HepG2 (cell line): ENCODE data around the gene SLC22A7. TPM values are rescaled to one million over a fixed set of nuclear protein-coding genes. Genes with fewer than 3 reads are reported as not detected.
A peak's percentile ranks its signal among the peaks of the same experiment; 100 is the strongest.

Experiments
- BRCA1 ChIP-seq: sonication (generic); formaldehyde crosslinking; IDR thresholded peaks from 2 replicates; pipeline ENCODE4 v1.4.0; 2020; ENCODE audit warnings: missing genetic modification reagents
- CCDC6 ChIP-seq: sonication (generic); formaldehyde crosslinking; IDR thresholded peaks from 2 replicates; pipeline ENCODE4 v1.8.1; 2022; ENCODE audit warnings: mild to moderate bottlenecking, missing genetic modification reagents, moderate library complexity
- KDM6A ChIP-seq: IDR thresholded peaks from 2 replicates; pipeline ENCODE4 v1.6.1; 2016; ENCODE audit warnings: low read depth
- LCORL ChIP-seq, 2 experiments: fragments of 450-650 bp in 1 of 2; sonication (generic) in 1 of 2; formaldehyde crosslinking in 1 of 2; IDR thresholded peaks; 2 replicates each; pipeline versions ENCODE4 v1.5.0 to v1.6.1; 2017 to 2020; ENCODE audit warnings: antibody characterized with exemption in 1 of 2, missing genetic modification reagents in 1 of 2
- NCOR1 ChIP-seq: fragments of 200-600 bp; sonication (generic); IDR thresholded peaks from 2 replicates; pipeline ENCODE4 v1.7.0; 2017; ENCODE audit warnings: antibody characterized with exemption, low read length, borderline replicate concordance
- NR2F1 ChIP-seq, 2 experiments: fragments of 450-650 bp in 1 of 2; formaldehyde crosslinking in 1 of 2; IDR thresholded peaks; 2 replicates each; pipeline versions ENCODE4 v1.5.0 to v1.6.1; 2016 to 2020; ENCODE audit warnings: mild to moderate bottlenecking in 1 of 2, missing compliant biosample characterization in 1 of 2, missing genetic modification reagents in 1 of 2, moderate library complexity in 1 of 2
- NR2F6 ChIP-seq, 2 experiments: IDR thresholded peaks; 2 replicates each; pipeline ENCODE4 v1.6.1; 2016; ENCODE audit warnings: antibody characterized with exemption in 1 of 2, mild to moderate bottlenecking in 1 of 2
- POLR2AphosphoS5 ChIP-seq: IDR thresholded peaks from 2 replicates; pipeline ENCODE4 v1.6.1; 2012; ENCODE audit warnings: low read depth, low read length
- POLR2G ChIP-seq: fragments of 200-400 bp; formaldehyde crosslinking; IDR thresholded peaks from 2 replicates; pipeline ENCODE4 v1.6.1; 2018; ENCODE audit warnings: mild to moderate bottlenecking, low read depth, low read length, moderate library complexity
- SRY ChIP-seq: sonication (generic); formaldehyde crosslinking; IDR thresholded peaks from 2 replicates; pipeline ENCODE4 v1.8.0; 2022; ENCODE audit warnings: mild to moderate bottlenecking, missing genetic modification reagents
- XRCC5 ChIP-seq: fragments of 200-400 bp; formaldehyde crosslinking; optimal IDR thresholded peaks from 2 replicates; pipeline ENCODE3; 2017; ENCODE audit warnings: mild to moderate bottlenecking, low read length
- ZNF230 ChIP-seq: sonication (generic); formaldehyde crosslinking; IDR thresholded peaks from 2 replicates; pipeline ENCODE4 v1.4.0; 2020; ENCODE audit warnings: mild to moderate bottlenecking, missing genetic modification reagents
- ZNF335 ChIP-seq: sonication (generic); formaldehyde crosslinking; IDR thresholded peaks from 2 replicates; pipeline ENCODE4 v1.4.0; 2020; ENCODE audit warnings: missing genetic modification reagents
- ZNF549 ChIP-seq: sonication (generic); formaldehyde crosslinking; IDR thresholded peaks from 2 replicates; pipeline ENCODE4 v1.5.0; 2020; ENCODE audit warnings: missing genetic modification reagents
- ZNF550 ChIP-seq: sonication (generic); formaldehyde crosslinking; IDR thresholded peaks from 2 replicates; pipeline ENCODE4 v1.4.0; 2020; ENCODE audit warnings: mild to moderate bottlenecking, missing genetic modification reagents, borderline replicate concordance
- ZNF749 ChIP-seq: sonication (generic); formaldehyde crosslinking; IDR thresholded peaks from 2 replicates; pipeline ENCODE4 v1.8.0; 2022; ENCODE audit warnings: mild to moderate bottlenecking, missing genetic modification reagents, moderate library complexity, borderline replicate concordance
- ZNF782 ChIP-seq: sonication (generic); formaldehyde crosslinking; IDR thresholded peaks from 2 replicates; pipeline ENCODE4 v1.4.0; 2020; ENCODE audit warnings: missing genetic modification reagents, mild to moderate bottlenecking, borderline replicate concordance
- ZSCAN25 ChIP-seq: sonication (generic); formaldehyde crosslinking; IDR thresholded peaks from 2 replicates; pipeline ENCODE4 v1.8.0; 2022; ENCODE audit warnings: mild to moderate bottlenecking, missing genetic modification reagents
- polyA plus RNA-seq, 8 experiments: library from polyadenylated mRNA; depleted of rRNA in 3 of 8; stranded (reverse) in 7 of 8; unstranded in 1 of 8; fragments of >200 nt; fragmentation: Illumina TruSeq in 4 of 8; extraction: Trizol in 4 of 8; gene quantifications; 2 replicates each; pipeline versions ENCODE4 v1.2.1 to v1.2.3, GENCODE V29; 2011 to 2016; ENCODE audit warnings: low read depth in 4 of 8, missing spikeins in 1 of 8, mixed read lengths in 1 of 8; ENCODE audit not compliant: insufficient read depth in 1 of 8
- total RNA-seq, 5 experiments: library from RNA; depleted of rRNA; stranded (reverse); fragments of >200 nt; fragmentation: Illumina TruSeq; extraction: Trizol; gene quantifications; 2 replicates each; pipeline ENCODE4 v1.2.3, GENCODE V29; 2016; ENCODE audit warnings: low read depth in 1 of 5
- TF ChIP-seq, protein P1 (sequence below): sonication (generic); formaldehyde crosslinking; conservative IDR thresholded peaks from 2 replicates; pipeline ENCODE4 v1.8.0; 2022; ENCODE audit warnings: mild to moderate bottlenecking, moderate library complexity, missing genetic modification reagents
- TF ChIP-seq, protein P2 (sequence below): sonication (generic); formaldehyde crosslinking; IDR thresholded peaks from 2 replicates; pipeline ENCODE4 v1.4.0; 2020; ENCODE audit warnings: missing genetic modification reagents
- TF ChIP-seq, protein P3 (sequence below): sonication (generic); formaldehyde crosslinking; IDR thresholded peaks from 2 replicates; pipeline ENCODE4 v1.8.0; 2022; ENCODE audit warnings: low read depth, missing genetic modification reagents
- TF ChIP-seq, protein P4 (sequence below): sonication (generic); formaldehyde crosslinking; IDR thresholded peaks from 2 replicates; pipeline ENCODE4 v1.8.1; 2023; ENCODE audit warnings: mild to moderate bottlenecking, missing genetic modification reagents, borderline replicate concordance
- TF ChIP-seq, protein P5 (sequence below): sonication (generic); formaldehyde crosslinking; IDR thresholded peaks from 2 replicates; pipeline ENCODE4 v1.4.0; 2020; ENCODE audit warnings: low read depth, mild to moderate bottlenecking, missing genetic modification reagents

The SLC22A7 gene
- total and polyA plus RNA-seq, 2 of the 13 experiments (the other 11 are each of a cell fraction or from before 2014, with no cell fraction given) = 5.3 to 22.6 TPM

DNA sequence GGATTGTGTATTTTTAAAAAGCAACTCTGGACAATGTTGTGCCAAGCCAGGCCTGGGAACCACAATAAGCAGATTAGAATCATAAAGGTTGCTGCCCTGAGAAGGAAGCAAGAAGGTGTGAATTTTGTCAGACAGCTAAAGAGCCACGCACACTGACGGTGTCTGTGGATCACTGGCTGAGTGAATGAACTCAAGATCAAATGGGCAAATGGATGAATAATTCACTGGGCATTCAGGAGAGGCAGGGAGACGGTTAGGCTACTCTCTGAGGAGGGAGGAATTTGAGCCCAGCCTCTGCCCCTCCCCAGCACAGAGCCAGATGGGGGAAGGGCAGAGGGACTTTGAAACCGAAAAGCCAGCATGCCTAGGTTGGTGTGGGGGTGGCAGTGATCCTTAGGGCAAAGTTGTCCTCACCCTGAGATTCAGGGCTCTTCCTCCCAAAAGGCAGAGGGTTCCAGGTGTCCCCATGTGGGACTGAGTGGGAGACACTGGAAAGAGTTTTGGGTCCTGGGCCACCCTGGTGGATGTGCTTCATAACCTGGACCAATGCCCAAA lies 19.5 kb upstream of the SLC22A7 start (continued):
- TF ChIP-seq, protein P1, sequence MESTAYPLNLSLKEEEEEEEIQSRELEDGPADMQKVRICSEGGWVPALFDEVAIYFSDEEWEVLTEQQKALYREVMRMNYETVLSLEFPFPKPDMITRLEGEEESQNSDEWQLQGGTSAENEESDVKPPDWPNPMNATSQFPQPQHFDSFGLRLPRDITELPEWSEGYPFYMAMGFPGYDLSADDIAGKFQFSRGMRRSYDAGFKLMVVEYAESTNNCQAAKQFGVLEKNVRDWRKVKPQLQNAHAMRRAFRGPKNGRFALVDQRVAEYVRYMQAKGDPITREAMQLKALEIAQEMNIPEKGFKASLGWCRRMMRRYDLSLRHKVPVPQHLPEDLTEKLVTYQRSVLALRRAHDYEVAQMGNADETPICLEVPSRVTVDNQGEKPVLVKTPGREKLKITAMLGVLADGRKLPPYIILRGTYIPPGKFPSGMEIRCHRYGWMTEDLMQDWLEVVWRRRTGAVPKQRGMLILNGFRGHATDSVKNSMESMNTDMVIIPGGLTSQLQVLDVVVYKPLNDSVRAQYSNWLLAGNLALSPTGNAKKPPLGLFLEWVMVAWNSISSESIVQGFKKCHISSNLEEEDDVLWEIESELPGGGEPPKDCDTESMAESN (CRISPR knock-in tag) = 0 out of 2 replicates have a peak, but pooled peaks have one; percentile 28
- no peak for TF ChIP-seq ZSCAN25 (CRISPR knock-in tag)
- TF ChIP-seq, protein P2, sequence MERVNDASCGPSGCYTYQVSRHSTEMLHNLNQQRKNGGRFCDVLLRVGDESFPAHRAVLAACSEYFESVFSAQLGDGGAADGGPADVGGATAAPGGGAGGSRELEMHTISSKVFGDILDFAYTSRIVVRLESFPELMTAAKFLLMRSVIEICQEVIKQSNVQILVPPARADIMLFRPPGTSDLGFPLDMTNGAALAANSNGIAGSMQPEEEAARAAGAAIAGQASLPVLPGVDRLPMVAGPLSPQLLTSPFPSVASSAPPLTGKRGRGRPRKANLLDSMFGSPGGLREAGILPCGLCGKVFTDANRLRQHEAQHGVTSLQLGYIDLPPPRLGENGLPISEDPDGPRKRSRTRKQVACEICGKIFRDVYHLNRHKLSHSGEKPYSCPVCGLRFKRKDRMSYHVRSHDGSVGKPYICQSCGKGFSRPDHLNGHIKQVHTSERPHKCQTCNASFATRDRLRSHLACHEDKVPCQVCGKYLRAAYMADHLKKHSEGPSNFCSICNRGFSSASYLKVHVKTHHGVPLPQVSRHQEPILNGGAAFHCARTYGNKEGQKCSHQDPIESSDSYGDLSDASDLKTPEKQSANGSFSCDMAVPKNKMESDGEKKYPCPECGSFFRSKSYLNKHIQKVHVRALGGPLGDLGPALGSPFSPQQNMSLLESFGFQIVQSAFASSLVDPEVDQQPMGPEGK = peak; percentile 99
- no peak; the same call in 1 of the 2 replicates for TF ChIP-seq ZNF782 (CRISPR knock-in tag)
- TF ChIP-seq CCDC6 = no peak
- no peak for TF ChIP-seq ZNF549 (CRISPR knock-in tag)
- no peak for TF ChIP-seq ZNF550
- TF ChIP-seq, protein P3, sequence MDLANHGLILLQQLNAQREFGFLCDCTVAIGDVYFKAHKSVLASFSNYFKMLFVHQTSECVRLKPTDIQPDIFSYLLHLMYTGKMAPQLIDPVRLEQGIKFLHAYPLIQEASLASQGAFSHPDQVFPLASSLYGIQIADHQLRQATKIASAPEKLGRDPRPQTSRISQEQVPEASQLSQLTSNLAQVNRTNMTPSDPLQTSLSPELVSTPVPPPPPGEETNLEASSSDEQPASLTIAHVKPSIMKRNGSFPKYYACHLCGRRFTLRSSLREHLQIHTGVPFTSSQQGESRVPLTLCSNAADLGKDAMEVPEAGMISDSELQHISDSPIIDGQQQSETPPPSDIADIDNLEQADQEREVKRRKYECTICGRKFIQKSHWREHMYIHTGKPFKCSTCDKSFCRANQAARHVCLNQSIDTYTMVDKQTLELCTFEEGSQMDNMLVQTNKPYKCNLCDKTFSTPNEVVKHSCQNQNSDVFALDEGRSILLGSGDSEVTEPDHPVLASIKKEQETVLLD (CRISPR knock-in tag) = no peak
- TF ChIP-seq ZNF230 (CRISPR knock-in tag) = peak; percentile 72; the same call in 1 of the 2 replicates
- TF ChIP-seq POLR2G = peak; percentile 39; the same call in 1 of the 2 replicates
- peak; percentile 93 for TF ChIP-seq KDM6A (CRISPR knock-in tag)
- peak; percentile 71 for TF ChIP-seq NR2F6 (IDR thresholded peaks at IDR 0.05)
- peak; percentile 76 for TF ChIP-seq NR2F6 (CRISPR knock-in tag; IDR thresholded peaks at IDR 0.05)
- 0 out of 2 replicates have a peak, but pooled peaks have one; percentile 20 for TF ChIP-seq SRY (CRISPR knock-in tag)
- TF ChIP-seq, protein P4, sequence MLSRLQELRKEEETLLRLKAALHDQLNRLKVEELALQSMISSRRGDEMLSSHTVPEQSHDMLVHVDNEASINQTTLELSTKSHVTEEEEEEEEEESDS (CRISPR knock-in tag) = no peak; the same call in 1 of the 2 replicates
- TF ChIP-seq ZNF749 (CRISPR knock-in tag) = 0 out of 2 replicates have a peak, but pooled peaks have one; percentile 35
- TF ChIP-seq NCOR1 = peak; percentile 73; the same call in 1 of the 2 replicates
- TF ChIP-seq ZNF335 (CRISPR knock-in tag) = peak; percentile 34; the same call in 1 of the 2 replicates
- no peak for TF ChIP-seq NR2F1 (CRISPR knock-in tag; IDR thresholded peaks at IDR 0.05)
- no peak for TF ChIP-seq BRCA1 (CRISPR knock-in tag)
- TF ChIP-seq, protein P5, sequence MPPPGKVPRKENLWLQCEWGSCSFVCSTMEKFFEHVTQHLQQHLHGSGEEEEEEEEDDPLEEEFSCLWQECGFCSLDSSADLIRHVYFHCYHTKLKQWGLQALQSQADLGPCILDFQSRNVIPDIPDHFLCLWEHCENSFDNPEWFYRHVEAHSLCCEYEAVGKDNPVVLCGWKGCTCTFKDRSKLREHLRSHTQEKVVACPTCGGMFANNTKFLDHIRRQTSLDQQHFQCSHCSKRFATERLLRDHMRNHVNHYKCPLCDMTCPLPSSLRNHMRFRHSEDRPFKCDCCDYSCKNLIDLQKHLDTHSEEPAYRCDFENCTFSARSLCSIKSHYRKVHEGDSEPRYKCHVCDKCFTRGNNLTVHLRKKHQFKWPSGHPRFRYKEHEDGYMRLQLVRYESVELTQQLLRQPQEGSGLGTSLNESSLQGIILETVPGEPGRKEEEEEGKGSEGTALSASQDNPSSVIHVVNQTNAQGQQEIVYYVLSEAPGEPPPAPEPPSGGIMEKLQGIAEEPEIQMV (CRISPR knock-in tag) = no peak; the same call in 1 of the 2 replicates
- peak; percentile 73 for TF ChIP-seq XRCC5
- peak; percentile 23 for TF ChIP-seq POLR2AphosphoS5
- no peak for TF ChIP-seq LCORL (IDR thresholded peaks at IDR 0.05)
- peak; percentile 62; the same call in 1 of the 2 replicates for TF ChIP-seq LCORL (CRISPR knock-in tag; IDR thresholded peaks at IDR 0.05)
